SK-N-SH treated with all-trans-retinoic acid at 6 μM for 48 hours (cell line): Measurements from ENCODE around the gene SLPI.

Experiments used
- ATAC-seq: fragments of 200-7000 bp; cut with Tn5 transposase; 3 replicates; pipeline ENCODE4 v1.9.1; 2020; ENCODE audit warnings: mild to moderate bottlenecking, moderate library complexity
- ARNTL ChIP-seq: fragments of 450-650 bp; formaldehyde crosslinking; IDR thresholded peaks from 2 replicates; pipeline ENCODE4 v1.5.0; 2020; ENCODE audit warnings: low read depth, mild to moderate bottlenecking, moderate library complexity, borderline replicate concordance
- BACH2 ChIP-seq: fragments of 250-450 bp; sonication (Bioruptor Pico); IDR thresholded peaks from 2 replicates; pipeline ENCODE4 v1.9.0; 2021; ENCODE audit warnings: mild to moderate bottlenecking, borderline replicate concordance
- CSDC2 ChIP-seq: fragments of 250-450 bp; sonication (Bioruptor Pico); IDR thresholded peaks from 2 replicates; pipeline ENCODE4 v1.5.0; 2020; ENCODE audit warnings: mild to moderate bottlenecking, moderate library complexity
- ESRRG ChIP-seq: fragments of 250-450 bp; sonication (Bioruptor Pico); IDR thresholded peaks from 2 replicates; pipeline ENCODE4 v1.6.1; 2021; ENCODE audit warnings: mild to moderate bottlenecking
- GLIS3 ChIP-seq: fragments of 250-450 bp; sonication (Bioruptor Pico); IDR thresholded peaks from 2 replicates; pipeline ENCODE4 v1.5.0; 2020; ENCODE audit warnings: mild to moderate bottlenecking, moderate library complexity
- ISL1 ChIP-seq: fragments of 250-450 bp; sonication (Bioruptor Pico); IDR thresholded peaks from 2 replicates; pipeline ENCODE4 v2.1.2; 2022; ENCODE audit warnings: mild to moderate bottlenecking, moderate library complexity
- OSR1 ChIP-seq: fragments of 250-450 bp; sonication (Bioruptor Pico); IDR thresholded peaks from 2 replicates; pipeline ENCODE4 v1.8.0; 2022; ENCODE audit warnings: moderate library complexity, mild to moderate bottlenecking, inconsistent platforms
- PATZ1 ChIP-seq: fragments of 250-450 bp; sonication (Bioruptor Pico); IDR thresholded peaks from 2 replicates; pipeline ENCODE4 v1.8.0; 2020; ENCODE audit warnings: mild to moderate bottlenecking, moderate library complexity, borderline replicate concordance
- PPARA ChIP-seq: fragments of 250-450 bp; sonication (Bioruptor Pico); IDR thresholded peaks from 2 replicates; pipeline ENCODE4 v1.5.0; 2020; ENCODE audit warnings: mild to moderate bottlenecking, borderline replicate concordance
- SNAI2 ChIP-seq: fragments of 250-450 bp; sonication (Bioruptor Pico); IDR thresholded peaks from 2 replicates; pipeline ENCODE4 v1.5.0; 2020; ENCODE audit warnings: mild to moderate bottlenecking, moderate library complexity
- TCF4 ChIP-seq: fragments of 250-450 bp; sonication (Bioruptor Pico); IDR thresholded peaks from 2 replicates; pipeline ENCODE4 v1.8.0; 2021; ENCODE audit warnings: mild to moderate bottlenecking, moderate library complexity, borderline replicate concordance
- ZC3H10 ChIP-seq: fragments of 250-450 bp; sonication (Bioruptor Pico); IDR thresholded peaks from 2 replicates; pipeline ENCODE4 v1.5.1; 2021; ENCODE audit warnings: mild to moderate bottlenecking, moderate library complexity
- ZFP3 ChIP-seq: fragments of 250-450 bp; sonication (Bioruptor Pico); IDR thresholded peaks from 2 replicates; pipeline ENCODE4 v1.5.0; 2020; ENCODE audit warnings: mild to moderate bottlenecking, moderate library complexity
- ZFP30 ChIP-seq: fragments of 450-650 bp; formaldehyde crosslinking; IDR thresholded peaks from 2 replicates; pipeline ENCODE4 v1.5.0; 2022; ENCODE audit warnings: mild to moderate bottlenecking, moderate library complexity
- ZNF565 ChIP-seq: fragments of 450-650 bp; formaldehyde crosslinking; conservative IDR thresholded peaks from 2 replicates; pipeline ENCODE4 v1.5.0; 2020; ENCODE audit warnings: low read depth, mild to moderate bottlenecking, moderate library complexity
- ZNF70 ChIP-seq: fragments of 450-650 bp; formaldehyde crosslinking; IDR thresholded peaks from 2 replicates; pipeline ENCODE4 v1.5.0; 2020; ENCODE audit warnings: mild to moderate bottlenecking, moderate library complexity
- ZNF8 ChIP-seq: fragments of 450-650 bp; formaldehyde crosslinking; IDR thresholded peaks from 2 replicates; pipeline ENCODE4 v1.5.0; 2020; ENCODE audit warnings: mild to moderate bottlenecking, moderate library complexity
- TF ChIP-seq, protein P1 (sequence below): fragments of 250-450 bp; sonication (Bioruptor Pico); IDR thresholded peaks from 2 replicates; pipeline ENCODE4 v1.5.1; 2021; ENCODE audit warnings: mild to moderate bottlenecking, moderate library complexity
- TF ChIP-seq, protein P2 (sequence below): fragments of 250-450 bp; sonication (Bioruptor Pico); IDR thresholded peaks from 2 replicates; pipeline ENCODE4 v1.8.0; 2021; ENCODE audit warnings: low read depth, mild to moderate bottlenecking, moderate library complexity, borderline replicate concordance
- TF ChIP-seq, protein P3 (sequence below): fragments of 250-450 bp; sonication (Bioruptor Pico); IDR thresholded peaks from 2 replicates; pipeline ENCODE4 v1.5.0; 2020; ENCODE audit warnings: mild to moderate bottlenecking, moderate library complexity

Gene SLPI

DNA sequence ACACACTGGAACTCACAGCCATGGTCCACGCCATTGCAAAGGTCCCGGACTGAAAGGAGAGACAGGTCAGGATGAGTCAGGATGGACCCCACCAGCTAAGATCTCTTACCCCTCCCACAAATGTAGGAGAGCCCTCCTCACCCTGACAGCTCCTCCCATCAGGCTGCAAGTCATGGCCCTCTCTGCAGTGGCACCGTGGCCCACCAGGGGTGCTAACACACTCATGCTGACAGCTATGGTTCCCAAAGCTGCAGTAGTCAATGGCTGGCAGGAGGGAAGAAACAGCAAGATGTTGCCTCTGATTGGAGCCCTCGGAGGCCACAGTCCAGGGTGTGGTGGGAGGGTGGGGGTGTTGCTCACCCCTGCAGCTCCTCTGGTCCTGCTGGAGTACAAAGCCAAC is 46.6 kb upstream of the SLPI start:
- TF ChIP-seq, protein P1, sequence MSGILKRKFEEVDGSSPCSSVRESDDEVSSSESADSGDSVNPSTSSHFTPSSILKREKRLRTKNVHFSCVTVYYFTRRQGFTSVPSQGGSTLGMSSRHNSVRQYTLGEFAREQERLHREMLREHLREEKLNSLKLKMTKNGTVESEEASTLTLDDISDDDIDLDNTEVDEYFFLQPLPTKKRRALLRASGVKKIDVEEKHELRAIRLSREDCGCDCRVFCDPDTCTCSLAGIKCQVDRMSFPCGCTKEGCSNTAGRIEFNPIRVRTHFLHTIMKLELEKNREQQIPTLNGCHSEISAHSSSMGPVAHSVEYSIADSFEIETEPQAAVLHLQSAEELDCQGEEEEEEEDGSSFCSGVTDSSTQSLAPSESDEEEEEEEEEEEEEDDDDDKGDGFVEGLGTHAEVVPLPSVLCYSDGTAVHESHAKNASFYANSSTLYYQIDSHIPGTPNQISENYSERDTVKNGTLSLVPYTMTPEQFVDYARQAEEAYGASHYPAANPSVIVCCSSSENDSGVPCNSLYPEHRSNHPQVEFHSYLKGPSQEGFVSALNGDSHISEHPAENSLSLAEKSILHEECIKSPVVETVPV (CRISPR knock-in tag), result no peak
- TF ChIP-seq CSDC2 (CRISPR knock-in tag), result no peak
- no peak for TF ChIP-seq ESRRG (CRISPR knock-in tag)
- TF ChIP-seq SNAI2 (CRISPR knock-in tag), result no peak
- no peak for TF ChIP-seq OSR1
- no peak for TF ChIP-seq BACH2 (CRISPR knock-in tag)
- TF ChIP-seq ZNF565, result no peak
- no peak for TF ChIP-seq ZNF8
- no peak for TF ChIP-seq ZFP3 (CRISPR knock-in tag)
- no peak for TF ChIP-seq GLIS3 (CRISPR knock-in tag)
- no peak for TF ChIP-seq TCF4
- TF ChIP-seq, protein P2, sequence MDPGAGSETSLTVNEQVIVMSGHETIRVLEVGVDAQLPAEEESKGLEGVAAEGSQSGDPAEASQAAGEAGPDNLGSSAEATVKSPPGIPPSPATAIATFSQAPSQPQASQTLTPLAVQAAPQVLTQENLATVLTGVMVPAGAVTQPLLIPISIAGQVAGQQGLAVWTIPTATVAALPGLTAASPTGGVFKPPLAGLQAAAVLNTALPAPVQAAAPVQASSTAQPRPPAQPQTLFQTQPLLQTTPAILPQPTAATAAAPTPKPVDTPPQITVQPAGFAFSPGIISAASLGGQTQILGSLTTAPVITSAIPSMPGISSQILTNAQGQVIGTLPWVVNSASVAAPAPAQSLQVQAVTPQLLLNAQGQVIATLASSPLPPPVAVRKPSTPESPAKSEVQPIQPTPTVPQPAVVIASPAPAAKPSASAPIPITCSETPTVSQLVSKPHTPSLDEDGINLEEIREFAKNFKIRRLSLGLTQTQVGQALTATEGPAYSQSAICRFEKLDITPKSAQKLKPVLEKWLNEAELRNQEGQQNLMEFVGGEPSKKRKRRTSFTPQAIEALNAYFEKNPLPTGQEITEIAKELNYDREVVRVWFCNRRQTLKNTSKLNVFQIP (CRISPR knock-in tag), result no peak
- TF ChIP-seq PPARA (CRISPR knock-in tag), result no peak
- TF ChIP-seq PATZ1 (CRISPR knock-in tag), result no peak
- ATAC-seq, result peak; percentile 98

GRCh38 chr20:45299786-45300185 is 45.4 kb upstream of the SLPI start:
- TF ChIP-seq ZFP30 (no peak), ISL1 (CRISPR knock-in tag) (no peak), ZNF565 (no peak), GLIS3 (CRISPR knock-in tag) (no peak), ARNTL (CRISPR knock-in tag) (no peak), SNAI2 (CRISPR knock-in tag) (no peak), ZFP3 (CRISPR knock-in tag) (no peak), PPARA (CRISPR knock-in tag) (no peak), OSR1 (no peak), ZNF70 (no peak), ZNF8 (no peak), PATZ1 (CRISPR knock-in tag) (no peak), ESRRG (CRISPR knock-in tag) (no peak), CSDC2 (CRISPR knock-in tag) (no peak), ZC3H10 (CRISPR knock-in tag) (no peak)
- TF ChIP-seq, protein P1 (CRISPR knock-in tag), result no peak
- TF ChIP-seq, protein P3, sequence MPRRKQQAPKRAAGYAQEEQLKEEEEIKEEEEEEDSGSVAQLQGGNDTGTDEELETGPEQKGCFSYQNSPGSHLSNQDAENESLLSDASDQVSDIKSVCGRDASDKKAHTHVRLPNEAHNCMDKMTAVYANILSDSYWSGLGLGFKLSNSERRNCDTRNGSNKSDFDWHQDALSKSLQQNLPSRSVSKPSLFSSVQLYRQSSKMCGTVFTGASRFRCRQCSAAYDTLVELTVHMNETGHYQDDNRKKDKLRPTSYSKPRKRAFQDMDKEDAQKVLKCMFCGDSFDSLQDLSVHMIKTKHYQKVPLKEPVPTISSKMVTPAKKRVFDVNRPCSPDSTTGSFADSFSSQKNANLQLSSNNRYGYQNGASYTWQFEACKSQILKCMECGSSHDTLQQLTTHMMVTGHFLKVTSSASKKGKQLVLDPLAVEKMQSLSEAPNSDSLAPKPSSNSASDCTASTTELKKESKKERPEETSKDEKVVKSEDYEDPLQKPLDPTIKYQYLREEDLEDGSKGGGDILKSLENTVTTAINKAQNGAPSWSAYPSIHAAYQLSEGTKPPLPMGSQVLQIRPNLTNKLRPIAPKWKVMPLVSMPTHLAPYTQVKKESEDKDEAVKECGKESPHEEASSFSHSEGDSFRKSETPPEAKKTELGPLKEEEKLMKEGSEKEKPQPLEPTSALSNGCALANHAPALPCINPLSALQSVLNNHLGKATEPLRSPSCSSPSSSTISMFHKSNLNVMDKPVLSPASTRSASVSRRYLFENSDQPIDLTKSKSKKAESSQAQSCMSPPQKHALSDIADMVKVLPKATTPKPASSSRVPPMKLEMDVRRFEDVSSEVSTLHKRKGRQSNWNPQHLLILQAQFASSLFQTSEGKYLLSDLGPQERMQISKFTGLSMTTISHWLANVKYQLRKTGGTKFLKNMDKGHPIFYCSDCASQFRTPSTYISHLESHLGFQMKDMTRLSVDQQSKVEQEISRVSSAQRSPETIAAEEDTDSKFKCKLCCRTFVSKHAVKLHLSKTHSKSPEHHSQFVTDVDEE, result no peak
- TF ChIP-seq, protein P2 (CRISPR knock-in tag), result no peak
- no peak for ATAC-seq
